ENCODE data around the gene PALLD. TPM values are rescaled to one million over a fixed set of nuclear protein-coding genes. Genes with fewer than 3 reads are reported as not detected.

The PALLD gene
- total RNA-seq, 2 experiments from 2014 or later = 0.49 to 0.78 TPM

DNA sequence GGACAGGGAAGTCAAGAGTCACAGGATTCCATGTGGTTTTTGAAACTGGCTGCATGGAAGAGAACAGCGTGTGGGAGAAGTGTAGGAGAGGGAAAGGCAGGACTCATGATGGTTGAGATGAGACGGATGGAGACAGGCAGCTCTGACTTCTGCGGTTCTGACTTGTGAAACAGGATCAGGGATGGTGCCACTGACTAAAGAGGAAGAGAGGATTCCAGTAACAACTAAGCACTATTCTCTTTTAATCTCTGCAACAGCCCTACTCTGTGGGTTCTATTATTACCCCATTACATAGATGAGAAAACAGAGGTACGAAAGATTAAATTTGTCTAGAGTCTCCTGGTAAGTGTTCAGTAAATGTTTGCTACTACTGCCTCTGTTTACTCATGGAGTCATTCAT lies 356.9 kb downstream of the PALLD start:
- intact Hi-C loops (cut with DNase I, micrococcal nuclease) = no loop called here
- Histone ChIP-seq H3K27me3 (ENCODE audit: control insufficient read depth in 1 of 2, insufficient read depth in 2 of 2, low read length in 2 of 2) (peaks cover 0 to 2% of the 10 kb centered on the region in 2 experiments), H3K36me3 (ENCODE audit: insufficient read depth, low read length) (no peaks in the 10 kb centered on the region), H3K27ac (ENCODE audit: low read depth in 1 of 2, low read length in 2 of 2) (no peak overlapping the region), H3K4me3 (ENCODE audit: low read length) (no peak overlapping the region), H3K4me1 (ENCODE audit: insufficient read depth, low read length) (peaks cover 6% of the 10 kb centered on the region), H3K9me3 (ENCODE audit: control insufficient read depth in 1 of 2, insufficient read depth in 1 of 2, low read length in 2 of 2) (no peaks in the 10 kb centered on the region)
- H3K27me3 Mint-ChIP-seq = peaks cover 4% of the 10 kb centered on the region
- DNase-seq (no peak), ATAC-seq (ENCODE audit: poor library complexity) (no peak)
- no peaks in the 10 kb centered on the region for H3K9me3 Mint-ChIP-seq
- H3K4me3 Mint-ChIP-seq = no peak overlapping the region
- CTCF ChIA-PET = no interaction called here
- H3K27ac Mint-ChIP-seq = no peak overlapping the region
- peaks cover 19% of the 10 kb centered on the region for H3K4me1 Mint-ChIP-seq (ENCODE audit: low read depth)
- no peaks in the 10 kb centered on the region for H3K36me3 Mint-ChIP-seq (ENCODE audit: low read depth)
- POLR2A ChIA-PET = no interaction called here
- TF ChIP-seq, protein P1, sequence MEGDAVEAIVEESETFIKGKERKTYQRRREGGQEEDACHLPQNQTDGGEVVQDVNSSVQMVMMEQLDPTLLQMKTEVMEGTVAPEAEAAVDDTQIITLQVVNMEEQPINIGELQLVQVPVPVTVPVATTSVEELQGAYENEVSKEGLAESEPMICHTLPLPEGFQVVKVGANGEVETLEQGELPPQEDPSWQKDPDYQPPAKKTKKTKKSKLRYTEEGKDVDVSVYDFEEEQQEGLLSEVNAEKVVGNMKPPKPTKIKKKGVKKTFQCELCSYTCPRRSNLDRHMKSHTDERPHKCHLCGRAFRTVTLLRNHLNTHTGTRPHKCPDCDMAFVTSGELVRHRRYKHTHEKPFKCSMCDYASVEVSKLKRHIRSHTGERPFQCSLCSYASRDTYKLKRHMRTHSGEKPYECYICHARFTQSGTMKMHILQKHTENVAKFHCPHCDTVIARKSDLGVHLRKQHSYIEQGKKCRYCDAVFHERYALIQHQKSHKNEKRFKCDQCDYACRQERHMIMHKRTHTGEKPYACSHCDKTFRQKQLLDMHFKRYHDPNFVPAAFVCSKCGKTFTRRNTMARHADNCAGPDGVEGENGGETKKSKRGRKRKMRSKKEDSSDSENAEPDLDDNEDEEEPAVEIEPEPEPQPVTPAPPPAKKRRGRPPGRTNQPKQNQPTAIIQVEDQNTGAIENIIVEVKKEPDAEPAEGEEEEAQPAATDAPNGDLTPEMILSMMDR (IDR thresholded peaks at IDR 0.05) = no peak

DNA sequence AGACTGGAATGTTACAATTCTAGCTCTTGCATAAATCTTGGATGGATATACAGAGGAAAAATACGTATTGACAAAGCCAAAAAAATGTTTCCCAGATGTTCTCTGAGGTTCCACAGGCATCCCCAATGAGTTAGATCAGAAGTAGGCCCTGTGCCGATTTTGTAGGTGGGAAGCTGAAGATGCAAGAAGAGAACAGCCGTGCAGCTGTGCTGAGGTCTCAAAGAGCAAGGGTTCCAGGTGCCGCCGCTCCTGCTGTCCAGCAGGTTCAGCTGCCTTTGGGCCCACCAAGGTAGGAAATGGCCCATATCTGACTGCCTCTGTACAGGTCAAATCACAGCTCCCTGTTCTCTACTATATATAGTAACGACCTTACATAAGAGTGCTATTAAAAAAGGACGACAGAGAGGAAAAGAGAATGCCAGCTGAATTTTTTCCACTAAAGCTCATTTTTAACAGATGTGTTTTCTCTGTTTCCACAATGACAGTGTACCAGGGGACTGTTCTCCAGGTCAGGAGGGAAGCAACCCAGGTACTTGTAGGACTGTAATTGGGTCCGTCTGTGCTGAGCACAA lies 357.6 kb downstream of the PALLD start:
- POLR2A ChIA-PET = no interaction called here
- Mint-ChIP-seq H3K4me1 (ENCODE audit: low read depth) (peaks cover 12% of the 10 kb centered on the region), H3K4me3 (no peak overlapping the region), H3K36me3 (ENCODE audit: low read depth) (no peaks in the 10 kb centered on the region), H3K27ac (no peak overlapping the region), H3K9me3 (no peaks in the 10 kb centered on the region), H3K27me3 (peaks cover 4% of the 10 kb centered on the region)
- H3K27ac ChIP-seq (ENCODE audit: low read depth in 1 of 2, low read length in 2 of 2) = no peak overlapping the region
- TF ChIP-seq, protein P1 (IDR thresholded peaks at IDR 0.05) = no peak
- CTCF ChIA-PET = no interaction called here
- H3K4me1 ChIP-seq (ENCODE audit: insufficient read depth, low read length) = peaks cover 6% of the 10 kb centered on the region
- ATAC-seq (ENCODE audit: poor library complexity) (no peak), DNase-seq (no peak)
- no peaks in the 10 kb centered on the region for H3K9me3 ChIP-seq (ENCODE audit: control insufficient read depth in 1 of 2, insufficient read depth in 1 of 2, low read length in 2 of 2)
- intact Hi-C loops (cut with DNase I, micrococcal nuclease) = no loop called here
- no peaks in the 10 kb centered on the region for H3K36me3 ChIP-seq (ENCODE audit: insufficient read depth, low read length)
- H3K27me3 ChIP-seq (ENCODE audit: control insufficient read depth in 1 of 2, insufficient read depth in 2 of 2, low read length in 2 of 2) = peaks cover 0 to 2% of the 10 kb centered on the region in 2 experiments
- no peak overlapping the region for H3K4me3 ChIP-seq (ENCODE audit: low read length)

DNA sequence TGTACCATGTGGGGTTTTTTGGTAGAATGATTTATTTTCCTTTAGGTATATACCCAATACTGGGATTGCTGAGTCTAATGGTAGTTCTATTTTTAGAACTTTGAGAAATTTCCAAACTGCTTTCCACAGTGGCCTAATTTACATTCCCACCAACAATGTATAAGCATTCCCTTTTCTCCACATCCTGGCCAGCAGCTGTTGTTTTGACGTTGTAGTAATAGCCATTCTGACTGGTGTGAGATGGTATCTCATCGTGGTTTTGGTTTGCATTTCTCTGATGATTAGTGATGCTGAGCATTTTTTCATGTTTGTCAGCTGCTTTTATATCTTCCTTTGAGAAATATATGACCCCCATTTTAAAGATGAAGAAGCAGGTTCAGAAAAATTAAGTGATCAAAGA lies 359.5 kb downstream of the PALLD start:
- Mint-ChIP-seq H3K27me3 (peaks cover 4% of the 10 kb centered on the region), H3K27ac (no peak overlapping the region), H3K36me3 (ENCODE audit: low read depth) (no peaks in the 10 kb centered on the region), H3K9me3 (no peaks in the 10 kb centered on the region), H3K4me3 (no peak overlapping the region), H3K4me1 (ENCODE audit: low read depth) (peaks cover 12% of the 10 kb centered on the region)
- ATAC-seq (ENCODE audit: poor library complexity) (no peak), DNase-seq (no peak)
- POLR2A ChIA-PET = no interaction called here
- no peaks in the 10 kb centered on the region for H3K27me3 ChIP-seq (ENCODE audit: control insufficient read depth in 1 of 2, insufficient read depth in 2 of 2, low read length in 2 of 2)
- no peaks in the 10 kb centered on the region for H3K36me3 ChIP-seq (ENCODE audit: insufficient read depth, low read length)
- TF ChIP-seq, protein P1 (IDR thresholded peaks at IDR 0.05) = no peak
- no peak overlapping the region for H3K27ac ChIP-seq (ENCODE audit: low read depth in 1 of 2, low read length in 2 of 2)
- intact Hi-C loops (cut with DNase I, micrococcal nuclease) = no loop called here
- no peaks in the 10 kb centered on the region for H3K9me3 ChIP-seq (ENCODE audit: control insufficient read depth in 1 of 2, insufficient read depth in 1 of 2, low read length in 2 of 2)
- H3K4me3 ChIP-seq (ENCODE audit: low read length) = no peak overlapping the region
- H3K4me1 ChIP-seq (ENCODE audit: insufficient read depth, low read length) = peaks cover 6% of the 10 kb centered on the region
- CTCF ChIA-PET = no interaction called here
